Amniotic epithelial cell (primary cell): ENCODE measurements around the gene CD300E.
A peak's percentile ranks its signal among the peaks of the same experiment; 100 is the strongest.

Experiments used
- DNase-seq: peaks from one replicate; pipeline ENCODE4 v3.0.0-alpha.2; 2010; ENCODE audit warnings: low read depth

The CD300E gene

DNA sequence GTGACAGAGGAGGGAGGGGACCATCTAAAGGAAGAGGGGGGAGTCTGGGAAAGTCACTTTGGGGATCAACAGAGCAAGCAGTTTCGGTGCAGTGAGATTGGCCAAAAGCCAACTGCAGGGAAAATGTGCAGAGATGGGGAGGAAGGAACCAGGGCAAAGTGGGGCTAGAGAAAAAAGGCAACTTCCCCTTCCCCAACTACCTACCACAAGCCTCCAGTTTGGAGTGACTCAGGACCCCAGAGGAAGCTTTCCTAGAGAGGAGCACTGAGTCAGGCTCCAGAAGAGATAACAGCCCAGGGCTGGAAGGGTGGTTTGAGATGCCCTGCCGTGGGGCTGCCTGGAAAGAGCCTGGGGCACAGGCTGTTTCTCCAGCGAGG is 24.5 kb downstream of the CD300E start:
- peak; percentile 24 for DNase-seq

DNA sequence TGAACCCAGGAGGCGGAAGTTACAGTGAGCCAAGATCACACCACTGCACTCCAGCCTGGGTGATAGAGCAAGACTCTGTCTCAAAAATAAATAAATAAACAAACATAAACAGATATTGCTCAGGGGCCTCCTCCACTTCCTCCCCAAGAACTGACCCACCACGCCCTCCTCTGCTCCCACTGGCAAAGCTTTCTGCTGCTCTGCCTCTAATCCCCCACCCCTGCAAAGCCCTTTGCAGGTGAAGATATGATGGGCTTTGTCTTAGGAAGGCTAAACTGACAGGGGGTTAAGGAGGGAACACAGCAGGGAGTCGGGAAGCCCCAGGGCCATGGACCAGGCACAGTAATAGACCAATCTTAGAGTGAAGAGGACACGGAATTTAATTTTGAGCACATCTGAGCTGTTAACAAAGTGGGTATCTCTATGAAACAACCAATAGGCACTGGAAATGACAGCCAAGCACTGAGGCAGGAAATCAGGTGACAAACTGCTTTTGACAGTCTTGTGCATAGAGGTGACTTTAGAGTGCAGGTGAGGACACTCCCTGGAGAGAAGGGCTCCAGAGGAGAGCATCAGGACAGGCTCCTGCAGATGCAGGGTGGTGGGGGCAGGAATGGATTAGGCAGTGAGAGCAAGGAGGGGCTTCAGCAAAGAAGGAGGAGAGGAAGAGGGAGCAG is 25.1 kb downstream of the CD300E start:
- no peak for DNase-seq

DNA sequence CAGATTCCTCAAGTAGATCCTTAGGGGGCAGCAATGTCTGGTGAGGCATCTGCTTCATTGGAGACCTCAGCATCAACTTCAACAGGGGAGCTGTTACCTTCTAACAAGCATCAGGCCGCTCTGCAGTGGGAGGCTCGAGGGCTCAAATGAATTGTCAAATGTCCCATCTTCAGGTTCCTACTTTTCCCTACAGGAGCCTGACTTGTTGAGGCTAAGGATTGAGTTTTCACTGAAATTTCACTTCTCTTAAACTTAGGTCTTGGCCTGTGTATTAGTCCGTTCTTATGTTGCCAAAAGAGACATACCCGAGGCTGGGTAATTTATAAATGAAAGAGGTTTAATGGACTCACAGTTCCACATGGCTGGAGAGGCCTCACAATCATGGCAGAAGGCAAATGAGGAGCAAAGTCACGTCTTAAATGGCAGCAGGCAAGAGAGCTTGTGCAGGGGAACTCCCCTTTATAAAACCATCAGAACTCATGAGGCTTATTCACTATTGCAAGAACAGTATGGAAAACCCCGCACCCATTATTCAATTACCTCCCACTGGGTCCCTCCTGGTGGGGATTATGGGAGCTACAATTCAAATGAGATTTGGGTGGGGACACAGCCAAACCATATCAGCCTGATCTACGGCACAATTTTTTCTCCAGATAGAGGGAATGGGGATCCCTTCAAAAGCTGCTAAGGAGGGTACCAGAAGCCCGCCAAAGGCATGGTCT is 26.3 kb downstream of the CD300E start:
- DNase-seq, result no peak

DNA sequence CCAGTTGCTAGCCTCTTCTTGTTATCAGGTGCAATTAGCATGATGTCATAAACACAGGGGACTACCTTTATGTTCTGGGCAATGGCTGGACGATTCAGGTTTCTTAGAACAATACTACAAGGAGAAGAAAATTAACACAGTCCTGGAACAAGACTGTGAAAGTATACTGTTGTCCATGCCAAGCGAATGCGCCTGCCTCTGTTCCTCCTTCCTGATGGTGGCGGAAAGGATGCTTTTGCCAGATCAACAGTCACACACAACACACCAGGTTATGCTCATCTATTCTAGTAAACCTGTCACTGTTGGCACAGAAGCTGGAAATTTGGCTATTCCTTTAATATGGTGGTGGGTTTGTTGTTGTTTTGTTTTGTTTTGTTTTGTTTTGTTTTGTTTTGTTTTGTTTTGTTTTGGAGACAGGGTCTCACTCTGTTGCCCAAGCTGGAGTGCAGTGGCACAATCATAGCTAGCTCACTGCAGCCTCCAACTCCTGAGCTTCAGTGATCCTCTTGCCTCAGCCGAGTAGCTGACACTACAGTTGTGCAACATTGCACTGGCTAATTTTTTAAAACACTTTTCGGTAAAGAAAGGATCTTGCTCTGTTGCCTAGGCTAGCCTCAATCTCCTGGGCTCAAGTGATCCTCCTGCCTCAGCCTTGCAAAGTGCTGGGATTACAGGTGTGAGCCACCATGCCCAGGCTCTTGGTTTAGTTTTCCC is 28.3 kb downstream of the CD300E start:
- no peak for DNase-seq

DNA sequence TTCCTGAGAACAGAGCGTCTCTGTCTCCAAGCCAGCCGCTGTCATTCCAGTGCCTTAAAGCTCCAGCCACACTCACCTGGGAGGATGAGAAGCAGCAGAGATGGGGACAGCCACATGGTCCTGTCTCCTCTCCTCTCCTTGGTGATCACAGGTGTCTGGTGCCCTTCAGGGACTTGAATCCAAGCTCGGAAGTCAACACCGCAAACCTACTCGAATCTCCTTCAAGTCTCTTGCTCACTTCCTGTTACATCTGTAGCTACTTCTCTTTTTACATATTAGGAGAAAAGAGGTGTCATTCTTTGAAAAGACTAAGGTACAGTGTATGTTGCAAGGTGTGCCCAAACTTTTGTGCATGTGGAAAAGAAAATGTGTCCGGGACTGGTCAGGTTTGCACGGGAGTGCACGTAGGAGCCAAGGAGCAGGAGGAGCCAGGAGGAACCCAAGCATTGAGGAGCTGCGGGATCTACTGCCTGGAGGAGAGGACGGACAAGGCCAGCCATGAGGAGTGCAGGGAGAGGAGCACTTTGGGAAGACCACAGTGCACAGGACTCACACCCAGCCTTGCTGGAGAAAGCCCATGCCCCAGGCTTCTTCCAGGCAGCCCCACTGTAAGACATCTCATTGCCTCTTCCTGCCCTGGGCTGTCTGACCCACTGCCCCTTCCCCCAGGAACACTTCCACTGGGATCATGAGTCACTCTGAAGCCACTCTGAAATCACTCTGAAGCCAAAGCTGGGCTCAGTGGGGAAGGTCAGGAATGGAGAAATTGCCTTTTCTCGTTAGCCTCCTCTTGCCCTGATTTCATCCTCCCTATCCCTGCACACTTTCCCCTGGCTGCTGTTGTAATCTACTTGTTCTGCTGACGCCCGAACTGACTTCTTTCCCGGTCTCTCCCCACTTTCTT is 31.2 kb downstream of the CD300E start, which contains the start of gene CD300LD:
TSS of gene CD300LD (minus strand) at position 197 of the 904 bp plus-strand sequence. CDS start at position 116, 81 bp downstream.
- DNase-seq, result no peak

DNA sequence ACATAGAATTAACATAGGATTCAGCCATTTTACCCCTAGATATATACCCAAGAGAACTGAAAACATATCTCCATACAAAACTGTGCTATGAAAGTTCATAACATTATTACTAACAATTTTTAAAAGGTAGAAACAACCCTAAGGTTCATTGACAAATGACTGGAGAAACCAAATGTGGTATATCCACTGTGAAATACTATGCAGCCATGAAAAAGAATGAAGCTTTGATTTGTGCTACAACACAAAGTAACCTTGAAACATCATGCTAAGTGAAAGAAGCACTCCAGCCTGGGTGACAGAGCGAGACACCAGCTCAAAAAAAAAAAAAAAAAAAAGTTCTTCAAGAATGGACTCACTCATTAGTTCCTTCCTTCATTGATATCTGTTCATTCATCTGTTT is 32.0 kb downstream of the CD300E start:
- no peak for DNase-seq

DNA sequence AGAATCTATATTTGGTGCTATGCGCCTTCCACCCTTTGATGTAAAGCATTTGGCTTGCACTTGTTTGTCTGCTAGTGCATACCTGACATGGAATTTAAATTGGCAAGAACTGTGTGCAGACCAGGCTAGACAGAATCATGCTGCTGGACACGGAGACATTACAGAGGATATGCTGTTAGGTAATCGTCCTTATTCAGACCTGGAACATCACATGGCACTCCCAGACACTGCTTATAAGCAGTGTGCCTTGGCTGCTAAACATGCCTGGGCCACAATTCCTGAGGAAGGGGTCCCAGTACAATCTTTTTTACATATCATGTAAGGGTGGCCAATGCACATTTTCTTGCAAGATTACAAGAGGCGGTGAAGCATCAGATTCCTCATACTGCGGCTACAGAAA is 37.8 kb downstream of the CD300E start:
- no peak for DNase-seq

DNA sequence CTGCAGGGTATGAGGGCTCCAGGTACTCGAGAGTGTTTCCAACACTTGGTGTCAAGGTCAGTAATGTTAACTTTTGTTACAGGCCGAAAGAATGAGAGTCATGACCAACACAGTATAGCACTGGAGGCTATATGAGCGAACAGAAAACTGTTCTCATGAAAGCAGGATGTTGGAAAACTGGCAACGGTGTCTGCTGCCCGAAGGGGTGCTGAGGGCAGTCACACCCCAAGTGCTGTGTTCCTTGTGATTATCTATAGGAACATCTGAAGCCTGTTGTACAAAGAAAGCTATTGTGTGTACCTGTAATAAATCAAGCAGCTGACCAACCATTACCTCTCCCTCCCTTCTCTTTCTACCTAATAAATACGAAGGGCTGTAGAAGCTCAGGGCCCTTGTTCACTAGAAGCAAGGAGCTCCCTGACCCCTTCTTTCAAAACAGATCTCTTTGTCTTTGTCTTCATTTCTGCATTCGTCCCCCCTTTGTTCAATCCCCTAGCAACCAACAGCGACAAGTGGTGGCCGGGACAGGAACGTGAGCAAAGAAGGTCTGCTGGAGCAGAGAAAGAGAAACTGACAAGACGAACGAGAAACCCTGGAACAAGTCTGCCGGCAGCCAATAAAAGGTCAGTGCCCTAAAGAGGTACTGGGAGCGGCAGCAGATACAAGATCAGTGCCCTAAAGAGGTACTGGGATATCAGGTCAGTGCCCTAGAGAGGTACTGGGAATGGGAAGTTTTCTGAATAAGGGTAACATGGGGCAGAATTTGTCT is 39.1 kb downstream of the CD300E start:
- DNase-seq, result no peak

DNA sequence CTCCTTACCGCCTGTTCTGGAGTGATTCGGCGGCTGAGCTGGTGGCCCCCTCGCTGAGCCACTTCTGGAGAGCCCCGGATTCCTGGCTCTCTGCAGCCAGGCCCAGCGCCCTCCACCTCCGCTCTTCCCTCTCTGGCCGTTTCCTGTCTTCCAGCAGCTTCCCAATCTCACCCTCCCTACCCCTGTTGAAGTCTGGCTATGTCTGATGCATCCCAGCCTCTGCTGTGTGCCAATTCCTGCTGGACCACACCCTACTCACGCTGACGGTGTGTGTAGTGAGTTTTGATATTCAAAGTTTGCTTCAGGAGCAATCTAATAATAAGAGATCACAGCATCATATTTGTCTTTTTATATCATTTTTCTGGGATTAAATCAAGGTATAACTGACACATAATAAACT is 40.9 kb downstream of the CD300E start:
- no peak for DNase-seq

DNA sequence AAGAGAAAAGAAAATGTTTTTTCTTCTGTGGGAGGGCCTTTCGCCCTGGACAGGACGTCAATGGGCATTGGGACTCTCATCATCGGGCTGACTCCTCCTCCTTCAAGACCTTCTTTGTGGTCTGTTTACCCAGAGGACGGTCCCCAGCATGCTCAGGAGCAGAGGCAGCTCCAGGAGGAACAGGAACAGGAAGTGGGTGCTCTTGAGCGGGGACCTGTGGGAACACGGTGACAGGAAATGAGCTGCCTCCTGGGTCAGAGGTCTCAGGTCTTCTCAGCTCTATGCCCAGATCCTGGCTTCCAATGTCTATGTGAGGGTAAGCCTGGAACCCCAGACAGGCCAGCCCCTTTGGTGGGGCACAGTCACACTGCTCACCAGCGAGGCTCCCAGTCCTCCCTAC is 43.6 kb downstream of the CD300E start:
- DNase-seq, result no peak

DNA sequence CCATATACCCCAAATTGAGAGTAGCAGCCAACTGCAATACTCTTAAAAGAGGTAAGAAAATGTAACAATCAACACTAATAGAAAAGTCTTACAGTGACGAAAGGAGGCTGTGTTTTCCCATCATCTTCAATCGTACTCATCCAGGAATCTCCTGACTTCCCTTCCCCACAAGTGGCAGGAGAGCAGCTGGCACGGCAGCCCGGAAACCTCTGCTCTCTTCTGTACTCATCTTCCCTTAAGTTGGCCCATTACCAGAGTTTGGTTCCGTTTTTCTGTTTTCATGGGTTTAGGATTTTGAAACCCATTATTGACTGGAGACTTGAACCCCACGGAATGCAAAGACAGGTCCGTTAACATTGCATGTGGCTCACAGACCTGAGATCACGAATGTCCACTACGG is 44.6 kb downstream of the CD300E start:
- DNase-seq, result no peak

DNA sequence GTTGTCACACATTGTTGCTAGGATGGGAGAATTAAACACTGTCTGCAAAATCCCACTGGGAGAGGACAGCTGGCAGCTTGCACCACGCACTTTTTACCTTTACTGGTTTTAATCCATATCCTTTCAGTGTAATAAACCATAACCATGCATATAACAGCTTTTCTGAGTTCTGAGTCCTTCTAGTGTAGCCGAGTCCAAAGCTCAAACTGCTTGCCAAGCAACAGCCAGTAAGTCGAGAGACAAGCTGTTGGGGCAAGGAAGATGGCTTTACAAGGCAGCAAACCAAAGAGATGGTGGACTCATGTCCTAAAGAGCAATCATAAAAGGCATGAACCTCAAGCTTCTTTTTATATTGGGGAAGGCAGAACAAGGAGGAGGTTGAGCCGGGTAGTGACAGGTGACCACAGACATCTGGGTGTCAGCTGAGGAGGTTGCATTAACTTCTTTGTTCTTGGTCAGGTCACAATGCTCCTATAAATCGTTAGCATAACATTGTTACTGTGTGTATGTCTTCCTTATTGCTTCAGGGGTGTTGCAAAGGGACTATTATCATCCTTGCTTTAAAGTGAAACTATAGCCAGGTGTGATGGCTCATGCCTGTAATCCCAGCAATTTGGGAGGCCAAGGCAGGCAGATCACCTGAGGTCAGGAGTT is 48.9 kb downstream of the CD300E start:
- DNase-seq, result no peak

DNA sequence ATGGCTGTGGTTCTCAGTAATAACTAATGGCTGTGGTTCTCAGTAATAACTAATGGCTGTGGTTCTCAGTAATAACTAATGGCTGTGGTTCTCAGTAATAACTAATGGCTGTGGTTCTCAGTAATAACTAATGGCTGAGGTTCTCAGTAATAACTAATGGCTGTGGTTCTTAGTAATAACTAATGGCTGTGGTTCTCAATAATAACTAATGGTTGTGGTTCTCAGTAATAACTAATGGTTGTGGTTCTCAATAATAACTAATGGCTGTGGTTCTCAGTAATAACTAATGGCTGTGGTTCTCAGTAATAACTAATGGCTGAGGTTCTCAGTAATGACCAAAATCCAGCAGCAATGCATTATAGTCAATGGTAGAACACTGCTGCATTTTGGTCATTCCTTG is 49.9 kb downstream of the CD300E start:
- peak; percentile 66 for DNase-seq

DNA sequence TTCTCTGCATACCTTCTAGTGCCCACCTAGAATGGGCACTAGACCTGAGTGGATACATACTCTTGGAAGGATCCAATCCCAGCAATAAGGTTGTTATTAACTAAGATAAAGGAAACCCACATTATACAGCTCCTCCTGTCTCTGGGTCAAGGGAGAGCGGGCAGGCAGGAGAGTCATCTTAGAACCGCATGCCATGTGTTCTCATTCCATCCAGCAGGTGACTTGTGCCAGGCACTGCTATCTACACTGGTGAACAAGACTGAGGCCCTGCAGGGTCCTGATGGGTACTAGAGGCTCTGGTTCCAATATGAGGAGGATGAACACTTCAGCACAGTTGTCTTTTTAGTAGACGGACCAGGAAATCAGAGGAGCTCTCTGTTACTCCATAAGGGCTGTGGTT is 50.4 kb downstream of the CD300E start:
- DNase-seq, result peak; percentile 26

DNA sequence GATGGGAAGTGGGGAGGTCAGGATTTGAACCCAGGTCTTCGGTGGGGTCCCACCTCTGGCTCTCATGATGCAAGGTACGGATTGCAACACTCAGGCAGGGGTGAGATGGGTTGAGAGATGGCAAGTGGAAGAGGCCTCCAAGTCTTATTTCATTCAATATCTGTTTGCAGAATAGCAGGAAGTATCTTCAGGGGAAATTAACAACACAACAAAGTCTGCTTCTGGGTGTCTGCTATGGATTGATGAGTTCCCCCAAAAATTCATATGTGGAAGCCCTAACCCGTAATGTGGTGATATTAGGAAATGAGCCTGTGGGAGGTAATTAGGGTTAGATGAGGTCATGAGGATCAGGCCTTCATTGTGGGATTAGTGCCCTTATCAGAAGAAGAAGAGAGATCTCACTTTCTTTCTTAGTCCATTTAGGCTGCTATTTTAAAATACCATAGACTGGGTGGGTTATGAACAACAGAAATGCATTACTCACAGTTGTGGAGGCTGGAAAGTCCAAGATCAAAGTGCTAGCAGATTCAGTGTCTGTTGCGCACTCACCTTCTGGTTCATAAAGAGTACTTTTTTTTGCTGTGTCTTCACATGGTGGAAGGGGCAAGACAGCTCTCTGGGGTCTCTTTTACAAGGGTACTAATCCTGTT is 51.8 kb downstream of the CD300E start:
- DNase-seq, result peak; percentile 15

DNA sequence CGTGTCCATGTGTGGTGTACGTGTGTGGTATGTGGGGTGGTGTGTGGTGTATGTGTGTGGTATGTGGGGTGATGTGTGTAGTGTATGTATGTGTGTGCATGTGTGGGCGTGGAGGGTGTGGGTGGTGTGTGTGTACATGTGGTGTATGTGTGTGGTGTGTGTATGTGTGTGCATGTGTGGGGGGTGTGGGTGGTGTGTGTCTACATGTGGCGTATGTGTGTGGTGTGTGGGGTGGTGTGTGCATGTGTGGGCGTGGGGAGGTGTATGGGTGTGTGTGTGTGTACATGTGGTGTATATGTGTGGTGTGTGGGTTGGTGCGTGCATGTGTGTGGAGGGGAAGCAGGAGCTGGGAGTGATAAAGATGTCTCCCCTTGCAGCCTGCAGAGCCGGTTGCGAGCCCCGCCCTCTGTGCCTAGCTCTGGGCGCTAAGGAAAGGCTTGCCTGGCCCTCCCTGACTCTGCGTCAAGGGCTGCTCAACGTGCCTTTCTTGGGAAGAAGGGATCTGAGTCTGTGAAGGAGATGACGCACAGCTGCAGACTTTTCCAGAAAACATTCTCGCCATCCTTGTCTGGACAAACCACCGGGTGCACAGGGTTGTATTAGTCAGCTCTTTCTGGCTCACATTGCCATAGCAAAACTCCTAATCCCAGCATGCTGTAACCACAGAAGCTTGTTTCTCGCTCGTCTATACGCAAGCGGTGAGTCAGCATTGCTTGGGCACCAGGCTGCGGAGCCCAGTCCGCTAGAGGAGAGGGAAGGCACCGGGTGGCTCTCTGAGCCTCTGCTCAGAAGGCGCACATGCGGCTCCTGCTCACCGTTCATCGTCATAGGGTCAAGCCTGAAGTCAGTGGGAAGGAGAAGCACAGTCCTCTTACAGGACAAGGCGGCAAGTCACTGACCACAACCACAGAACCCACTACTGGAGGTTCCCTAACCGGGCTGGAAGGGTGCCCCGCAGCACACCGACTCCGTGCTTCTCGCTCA is 54.2 kb downstream of the CD300E start:
- peak; percentile 100 for DNase-seq

DNA sequence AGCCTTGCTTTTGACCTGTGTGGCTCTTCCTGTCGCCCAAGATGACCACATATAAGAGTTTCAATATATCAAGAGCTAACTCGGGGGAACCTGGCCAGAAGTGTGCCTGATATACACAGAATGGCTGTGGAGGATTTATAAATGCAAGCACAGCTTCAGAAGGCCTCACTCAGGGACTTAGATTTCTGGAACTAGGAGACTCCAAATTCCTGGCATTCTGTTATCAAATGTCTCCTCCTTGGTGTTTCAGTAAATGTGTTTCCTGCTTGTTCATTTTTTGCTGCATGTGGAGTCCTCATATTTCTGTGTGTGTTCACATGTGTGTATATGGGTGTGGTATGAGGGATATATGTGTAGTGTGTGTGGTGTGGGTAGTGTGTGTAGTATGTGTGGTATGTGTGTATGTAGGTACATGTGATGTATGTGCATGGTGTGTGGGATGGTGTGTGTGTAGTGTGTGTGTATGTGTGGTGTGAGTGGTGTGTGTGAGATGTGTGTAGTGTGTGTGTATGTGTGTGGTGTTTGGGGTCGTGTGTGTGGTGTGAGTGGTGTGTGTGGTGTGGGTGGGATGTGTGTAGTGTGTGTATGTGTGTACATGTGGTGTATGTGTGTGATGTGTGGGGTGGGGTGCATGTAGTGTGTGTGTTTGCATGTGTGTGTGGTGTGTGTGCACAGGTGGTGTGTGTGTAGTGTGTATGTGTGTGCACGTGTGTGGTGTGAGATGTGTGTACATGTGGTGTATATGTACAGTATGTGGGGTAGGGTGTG is 55.2 kb downstream of the CD300E start:
- peak; percentile 30 for DNase-seq

DNA sequence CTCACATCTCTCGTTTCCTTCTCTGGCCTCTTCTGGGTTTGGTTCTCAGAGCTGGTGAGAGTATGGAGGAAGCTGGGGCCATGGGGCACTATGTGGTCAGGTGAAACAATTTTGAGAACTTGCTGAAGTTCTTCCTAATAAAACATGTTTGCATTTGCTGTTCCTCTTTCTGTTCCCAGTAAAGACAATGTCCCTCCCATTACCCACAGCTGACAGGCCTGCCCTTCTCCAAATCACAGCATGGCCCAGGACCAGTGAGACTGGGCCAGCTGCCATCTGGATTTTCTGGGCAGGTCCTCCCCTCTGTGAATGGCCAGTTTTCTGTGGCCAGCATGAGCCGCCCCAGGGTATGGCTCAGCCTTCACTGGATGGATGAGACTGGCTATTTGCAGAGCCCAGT is 56.1 kb downstream of the CD300E start, which contains the start of gene CD300H:
TSS of gene CD300H (minus strand) at position 113 of the 400 bp plus-strand sequence.
- no peak for DNase-seq
